GM21786 (cell line): ENCODE data around the gene DENND2C.

Experiments used
- ATAC-seq: cut with Tn5 transposase; IDR thresholded peaks from one replicate; pipeline ENCODE4 v1.9.1; 2021; ENCODE audit not compliant: unreplicated experiment

DENND2C gene

GRCh38 chr1:114669562-114670082 lies at the start of gene DENND2C:
TSS of gene DENND2C (minus strand) at chr1:114670049. CDS start at chr1:114625984, 44,065 bp downstream.
- peak; percentile 56 for ATAC-seq

GRCh38 chr1:114719424-114719787 lies 49.6 kb upstream of the DENND2C start:
- ATAC-seq: no peak

GRCh38 chr1:114718661-114719423 lies 49.0 kb upstream of the DENND2C start:
- no peak for ATAC-seq

GRCh38 chr1:114716304-114717170 lies 46.7 kb upstream of the DENND2C start, which contains the start of gene NRAS:
TSS of gene NRAS (minus strand) at chr1:114716771. CDS start at chr1:114716160, 611 bp downstream.
- peak; percentile 92 for ATAC-seq

GRCh38 chr1:114715952-114716303 lies 46.1 kb upstream of the DENND2C start:
- ATAC-seq: no peak

- ATAC-seq: no peak
Observed at GRCh38 chr1:114712977-114713376, 43.1 kb upstream of the DENND2C start.

- no peak for ATAC-seq
Observed at GRCh38 chr1:114710360-114710759, 40.5 kb upstream of the DENND2C start.

GRCh38 chr1:114707604-114708003 lies 37.8 kb upstream of the DENND2C start:
- ATAC-seq: no peak

- no peak for ATAC-seq
Observed at GRCh38 chr1:114703242-114703641, 33.4 kb upstream of the DENND2C start.

GRCh38 chr1:114702737-114703136 lies 32.9 kb upstream of the DENND2C start:
- ATAC-seq: no peak

- no peak for ATAC-seq
Observed at GRCh38 chr1:114701931-114702330, 32.1 kb upstream of the DENND2C start.

GRCh38 chr1:114700036-114700600 lies 30.3 kb upstream of the DENND2C start:
- ATAC-seq: no peak

- no peak for ATAC-seq
Observed at GRCh38 chr1:114696810-114697209, 27.0 kb upstream of the DENND2C start.

GRCh38 chr1:114695430-114696058 lies 25.7 kb upstream of the DENND2C start, which contains the start of gene AMPD1:
TSS of gene AMPD1 (minus strand) at chr1:114695546. CDS start at chr1:114695471, 75 bp downstream.
- ATAC-seq: no peak

GRCh38 chr1:114694540-114695310 lies 24.9 kb upstream of the DENND2C start:
- ATAC-seq: no peak

GRCh38 chr1:114692947-114693346 lies 23.1 kb upstream of the DENND2C start:
- ATAC-seq: no peak

GRCh38 chr1:114691061-114691460 lies 21.2 kb upstream of the DENND2C start:
- no peak for ATAC-seq

- no peak for ATAC-seq
Observed at GRCh38 chr1:114690148-114690547, 20.3 kb upstream of the DENND2C start.

GRCh38 chr1:114688526-114688925 lies 18.7 kb upstream of the DENND2C start:
- ATAC-seq: no peak

GRCh38 chr1:114685851-114686250 lies 16.0 kb upstream of the DENND2C start:
- no peak for ATAC-seq
